ENCODE measurements around the gene EOLA1. TPM values are rescaled to one million over a fixed set of nuclear protein-coding genes. Genes with fewer than 3 reads are reported as not detected.
"Not testable (repeated sequence)": the region's sequence is repeated elsewhere in the genome, so short reads cannot be mapped to it uniquely, and the experiment has no call there.

The EOLA1 gene
- total and polyA plus RNA-seq, 2 donors (not counting 1 experiment from before 2014, with no cell fraction given) = 26.3 to 61.5 TPM

- Histone ChIP-seq H3K27ac (ENCODE audit: low read length in 2 of 2) (no peak overlapping the region), H2AFZ (ENCODE audit: insufficient read depth, low read depth, low read length, poor library complexity, severe bottlenecking) (no peak overlapping the region), H3K79me2 (ENCODE audit: control insufficient read depth, insufficient read depth, low read length) (no peaks in the 10 kb centered on the region), H3K4me3 (ENCODE audit: control extremely low read depth in 1 of 5, extremely low read depth in 1 of 5, insufficient read depth in 1 of 5, low read depth in 2 of 5, low read length in 4 of 5) (no peak overlapping the region), H3K4me1 (ENCODE audit: control insufficient read depth in 2 of 2, insufficient read depth in 2 of 2, low read length in 2 of 2) (no peaks in the 10 kb centered on the region), H4K20me1 (ENCODE audit: control insufficient read depth, insufficient read depth, low read length, poor library complexity, severe bottlenecking) (no peaks in the 10 kb centered on the region), H3K4me2 (replicated peaks; ENCODE audit: low read depth, low read length, poor library complexity, severe bottlenecking) (no peak overlapping the region), H3K9me3 (ENCODE audit: control extremely low read depth in 1 of 3, control insufficient read depth in 2 of 3, insufficient read depth in 1 of 3, low read length in 2 of 3) (no peaks in the 10 kb centered on the region), H3K27me3 (replicated peaks in 1 of 4; ENCODE audit: control extremely low read depth in 1 of 4, control insufficient read depth in 3 of 4, insufficient read depth in 4 of 4, low read length in 3 of 4) (no peaks in the 10 kb centered on the region), H3K36me3 (replicated peaks in 1 of 2; ENCODE audit: control extremely low read depth in 1 of 2, control insufficient read depth in 1 of 2, extremely low read depth in 1 of 2, insufficient read depth in 2 of 2, low read length in 1 of 2) (no peaks in the 10 kb centered on the region), H3K9ac (ENCODE audit: low read length) (no peak overlapping the region)
- Mint-ChIP-seq H3K4me3 (no peak overlapping the region), H3K27me3 (peaks cover 13% of the 10 kb centered on the region), H3K27ac (no peak overlapping the region), H3K9me3 (ENCODE audit: insufficient read depth) (no peaks in the 10 kb centered on the region), H3K4me1 (no peaks in the 10 kb centered on the region)
- DNase-seq (no peak), ATAC-seq (ENCODE audit: low read depth) (no peak)
- ChIA-PET CTCF (no interaction called here), POLR2A (no interaction called here)
- intact Hi-C loops (cut with micrococcal nuclease) = no loop called here
- TF ChIP-seq EZH2 (IDR thresholded peaks at IDR 0.05; ENCODE audit: borderline replicate concordance, insufficient read depth, low read depth, low read length, poor library complexity, severe bottlenecking) = no peak
- TF ChIP-seq, protein P1, sequence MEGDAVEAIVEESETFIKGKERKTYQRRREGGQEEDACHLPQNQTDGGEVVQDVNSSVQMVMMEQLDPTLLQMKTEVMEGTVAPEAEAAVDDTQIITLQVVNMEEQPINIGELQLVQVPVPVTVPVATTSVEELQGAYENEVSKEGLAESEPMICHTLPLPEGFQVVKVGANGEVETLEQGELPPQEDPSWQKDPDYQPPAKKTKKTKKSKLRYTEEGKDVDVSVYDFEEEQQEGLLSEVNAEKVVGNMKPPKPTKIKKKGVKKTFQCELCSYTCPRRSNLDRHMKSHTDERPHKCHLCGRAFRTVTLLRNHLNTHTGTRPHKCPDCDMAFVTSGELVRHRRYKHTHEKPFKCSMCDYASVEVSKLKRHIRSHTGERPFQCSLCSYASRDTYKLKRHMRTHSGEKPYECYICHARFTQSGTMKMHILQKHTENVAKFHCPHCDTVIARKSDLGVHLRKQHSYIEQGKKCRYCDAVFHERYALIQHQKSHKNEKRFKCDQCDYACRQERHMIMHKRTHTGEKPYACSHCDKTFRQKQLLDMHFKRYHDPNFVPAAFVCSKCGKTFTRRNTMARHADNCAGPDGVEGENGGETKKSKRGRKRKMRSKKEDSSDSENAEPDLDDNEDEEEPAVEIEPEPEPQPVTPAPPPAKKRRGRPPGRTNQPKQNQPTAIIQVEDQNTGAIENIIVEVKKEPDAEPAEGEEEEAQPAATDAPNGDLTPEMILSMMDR (IDR thresholded peaks at IDR 0.05) = no peak
- no CpG with 5 or more reads among the region's 1 CpG for WGBS (ENCODE audit: insufficient coverage)
Measured at GRCh38 chrX:149572743-149573142, 31.9 kb downstream of the EOLA1 start.

DNA sequence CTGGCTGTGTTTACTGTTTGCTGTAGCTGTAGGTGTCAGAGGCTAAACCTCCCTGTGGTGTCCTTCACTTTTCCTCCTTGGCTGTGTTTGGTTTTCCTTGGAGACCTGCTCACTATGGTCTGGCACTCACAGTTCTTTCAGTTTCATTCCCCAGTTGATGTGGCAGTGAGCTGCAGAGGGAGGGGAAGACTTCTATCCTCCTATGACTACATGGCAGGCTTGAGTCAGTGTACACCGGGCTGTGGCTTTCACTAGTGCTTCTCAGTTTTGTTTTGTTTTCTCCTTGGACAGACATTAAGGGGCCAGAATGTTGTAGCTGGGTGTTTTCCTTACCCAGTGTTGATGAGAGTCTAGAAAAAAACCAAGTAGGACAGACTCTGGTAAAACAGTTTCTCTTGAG is 32.6 kb downstream of the EOLA1 start:
- DNase-seq; CTCF ChIA-PET; H3K4me1 Mint-ChIP-seq; ATAC-seq (ENCODE audit: low read depth); H3K4me3 Mint-ChIP-seq; intact Hi-C loops (cut with micrococcal nuclease); H3K9me3 Mint-ChIP-seq (ENCODE audit: insufficient read depth); H3K4me3 ChIP-seq (ENCODE audit: control extremely low read depth in 1 of 5, extremely low read depth in 1 of 5, insufficient read depth in 1 of 5, low read depth in 2 of 5, low read length in 4 of 5); H3K27ac ChIP-seq (ENCODE audit: low read length in 2 of 2); H3K27me3 ChIP-seq (replicated peaks in 1 of 4; ENCODE audit: control extremely low read depth in 1 of 4, control insufficient read depth in 3 of 4, insufficient read depth in 4 of 4, low read length in 3 of 4); H3K9ac ChIP-seq (ENCODE audit: low read length); H3K27ac Mint-ChIP-seq; H4K20me1 ChIP-seq (ENCODE audit: control insufficient read depth, insufficient read depth, low read length, poor library complexity, severe bottlenecking); H3K36me3 ChIP-seq (replicated peaks in 1 of 2; ENCODE audit: control extremely low read depth in 1 of 2, control insufficient read depth in 1 of 2, extremely low read depth in 1 of 2, insufficient read depth in 2 of 2, low read length in 1 of 2); H3K9me3 ChIP-seq (ENCODE audit: control extremely low read depth in 1 of 3, control insufficient read depth in 2 of 3, insufficient read depth in 1 of 3, low read length in 2 of 3); H3K4me2 ChIP-seq (replicated peaks; ENCODE audit: low read depth, low read length, poor library complexity, severe bottlenecking); POLR2A ChIA-PET; H2AFZ ChIP-seq (ENCODE audit: insufficient read depth, low read depth, low read length, poor library complexity, severe bottlenecking); H3K4me1 ChIP-seq (ENCODE audit: control insufficient read depth in 2 of 2, insufficient read depth in 2 of 2, low read length in 2 of 2); H3K79me2 ChIP-seq (ENCODE audit: control insufficient read depth, insufficient read depth, low read length): not testable (repeated sequence)
- H3K27me3 Mint-ChIP-seq = peaks cover 13% of the 10 kb centered on the region
- WGBS (ENCODE audit: insufficient coverage) = no CpG with 5 or more reads among the region's 1 CpG

- H2AFZ ChIP-seq (ENCODE audit: insufficient read depth, low read depth, low read length, poor library complexity, severe bottlenecking); H3K9me3 ChIP-seq (ENCODE audit: control extremely low read depth in 1 of 3, control insufficient read depth in 2 of 3, insufficient read depth in 1 of 3, low read length in 2 of 3); H3K27me3 Mint-ChIP-seq; H3K36me3 ChIP-seq (replicated peaks in 1 of 2; ENCODE audit: control extremely low read depth in 1 of 2, control insufficient read depth in 1 of 2, extremely low read depth in 1 of 2, insufficient read depth in 2 of 2, low read length in 1 of 2); H3K27ac ChIP-seq (ENCODE audit: low read length in 2 of 2); H3K4me1 ChIP-seq (ENCODE audit: control insufficient read depth in 2 of 2, insufficient read depth in 2 of 2, low read length in 2 of 2); POLR2A ChIA-PET; H3K27me3 ChIP-seq (replicated peaks in 1 of 4; ENCODE audit: control extremely low read depth in 1 of 4, control insufficient read depth in 3 of 4, insufficient read depth in 4 of 4, low read length in 3 of 4); H3K4me3 Mint-ChIP-seq; H3K4me3 ChIP-seq (ENCODE audit: control extremely low read depth in 1 of 5, extremely low read depth in 1 of 5, insufficient read depth in 1 of 5, low read depth in 2 of 5, low read length in 4 of 5); H3K9ac ChIP-seq (ENCODE audit: low read length); H3K4me1 Mint-ChIP-seq; H3K9me3 Mint-ChIP-seq (ENCODE audit: insufficient read depth); H3K79me2 ChIP-seq (ENCODE audit: control insufficient read depth, insufficient read depth, low read length); intact Hi-C loops (cut with micrococcal nuclease); H3K4me2 ChIP-seq (replicated peaks; ENCODE audit: low read depth, low read length, poor library complexity, severe bottlenecking); H4K20me1 ChIP-seq (ENCODE audit: control insufficient read depth, insufficient read depth, low read length, poor library complexity, severe bottlenecking); H3K27ac Mint-ChIP-seq; DNase-seq; CTCF ChIA-PET; ATAC-seq (ENCODE audit: low read depth): not testable (repeated sequence)
- WGBS (ENCODE audit: insufficient coverage) = no CpG with 5 or more reads among the region's 17 CpGs
Measured at GRCh38 chrX:149585631-149586030, 44.8 kb downstream of the EOLA1 start.
